ENCODE results near the gene INTS7. TPM values are rescaled to one million over a fixed set of nuclear protein-coding genes. Genes with fewer than 3 reads are reported as not detected.
A peak's percentile ranks its signal among the peaks of the same experiment; 100 is the strongest.

INTS7 gene
- total and polyA plus RNA-seq, 9 of the 15 experiments (the other 6 are each of a cell fraction or from before 2014, with no cell fraction given), result 27.3 to 68.4 (median 40.4) TPM

GRCh38 chr1:212035123-212035834, at the start of gene INTS7, which contains the start of gene DTL (continued):
- TF ChIP-seq, protein P1, sequence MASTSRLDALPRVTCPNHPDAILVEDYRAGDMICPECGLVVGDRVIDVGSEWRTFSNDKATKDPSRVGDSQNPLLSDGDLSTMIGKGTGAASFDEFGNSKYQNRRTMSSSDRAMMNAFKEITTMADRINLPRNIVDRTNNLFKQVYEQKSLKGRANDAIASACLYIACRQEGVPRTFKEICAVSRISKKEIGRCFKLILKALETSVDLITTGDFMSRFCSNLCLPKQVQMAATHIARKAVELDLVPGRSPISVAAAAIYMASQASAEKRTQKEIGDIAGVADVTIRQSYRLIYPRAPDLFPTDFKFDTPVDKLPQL (IDR thresholded peaks at IDR 0.05; ENCODE audit: extremely low read depth, insufficient read length), result no peak
- peak; percentile 61 to 95 for TF ChIP-seq ARNT (IDR thresholded peaks at IDR 0.05)
- peak; percentile 61; the same call in 1 of the 2 replicates for TF ChIP-seq SNIP1 (IDR thresholded peaks at IDR 0.05; ENCODE audit: low read depth)
- TF ChIP-seq RNF2 (IDR thresholded peaks at IDR 0.05), result peak; percentile 78
- TF ChIP-seq ZNF133 (CRISPR knock-in tag; IDR thresholded peaks at IDR 0.05), result no peak
- TF ChIP-seq ZHX1 (conservative IDR thresholded peaks at IDR 0.05; ENCODE audit: low read length), result peak; percentile 91
- TF ChIP-seq ZNF347 (CRISPR knock-in tag; IDR thresholded peaks at IDR 0.05; ENCODE audit: low read depth), result no peak
- no peak for TF ChIP-seq MTF1 (CRISPR knock-in tag; IDR thresholded peaks at IDR 0.05; ENCODE audit: borderline replicate concordance)
- peak; percentile 82; the same call in 1 of the 2 replicates for TF ChIP-seq HLTF (IDR thresholded peaks at IDR 0.05)
- TF ChIP-seq, protein P2, sequence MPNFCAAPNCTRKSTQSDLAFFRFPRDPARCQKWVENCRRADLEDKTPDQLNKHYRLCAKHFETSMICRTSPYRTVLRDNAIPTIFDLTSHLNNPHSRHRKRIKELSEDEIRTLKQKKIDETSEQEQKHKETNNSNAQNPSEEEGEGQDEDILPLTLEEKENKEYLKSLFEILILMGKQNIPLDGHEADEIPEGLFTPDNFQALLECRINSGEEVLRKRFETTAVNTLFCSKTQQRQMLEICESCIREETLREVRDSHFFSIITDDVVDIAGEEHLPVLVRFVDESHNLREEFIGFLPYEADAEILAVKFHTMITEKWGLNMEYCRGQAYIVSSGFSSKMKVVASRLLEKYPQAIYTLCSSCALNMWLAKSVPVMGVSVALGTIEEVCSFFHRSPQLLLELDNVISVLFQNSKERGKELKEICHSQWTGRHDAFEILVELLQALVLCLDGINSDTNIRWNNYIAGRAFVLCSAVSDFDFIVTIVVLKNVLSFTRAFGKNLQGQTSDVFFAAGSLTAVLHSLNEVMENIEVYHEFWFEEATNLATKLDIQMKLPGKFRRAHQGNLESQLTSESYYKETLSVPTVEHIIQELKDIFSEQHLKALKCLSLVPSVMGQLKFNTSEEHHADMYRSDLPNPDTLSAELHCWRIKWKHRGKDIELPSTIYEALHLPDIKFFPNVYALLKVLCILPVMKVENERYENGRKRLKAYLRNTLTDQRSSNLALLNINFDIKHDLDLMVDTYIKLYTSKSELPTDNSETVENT (CRISPR knock-in tag; IDR thresholded peaks at IDR 0.05), result peak; percentile 87
- peak; percentile 97 for TF ChIP-seq MEIS2 (IDR thresholded peaks at IDR 0.05; ENCODE audit: partially characterized antibody)
- TF ChIP-seq, protein P3, sequence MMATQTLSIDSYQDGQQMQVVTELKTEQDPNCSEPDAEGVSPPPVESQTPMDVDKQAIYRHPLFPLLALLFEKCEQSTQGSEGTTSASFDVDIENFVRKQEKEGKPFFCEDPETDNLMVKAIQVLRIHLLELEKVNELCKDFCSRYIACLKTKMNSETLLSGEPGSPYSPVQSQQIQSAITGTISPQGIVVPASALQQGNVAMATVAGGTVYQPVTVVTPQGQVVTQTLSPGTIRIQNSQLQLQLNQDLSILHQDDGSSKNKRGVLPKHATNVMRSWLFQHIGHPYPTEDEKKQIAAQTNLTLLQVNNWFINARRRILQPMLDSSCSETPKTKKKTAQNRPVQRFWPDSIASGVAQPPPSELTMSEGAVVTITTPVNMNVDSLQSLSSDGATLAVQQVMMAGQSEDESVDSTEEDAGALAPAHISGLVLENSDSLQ (IDR thresholded peaks at IDR 0.05), result peak; percentile 82
- no peak for TF ChIP-seq ZNF165 (CRISPR knock-in tag; IDR thresholded peaks at IDR 0.05; ENCODE audit: borderline replicate concordance)
- peak; percentile 43 for TF ChIP-seq ZNF75A (CRISPR knock-in tag; IDR thresholded peaks at IDR 0.05)
- TF ChIP-seq FOSL1 (tag; conservative IDR thresholded peaks at IDR 0.05), result peak; percentile 47; the same call in 1 of the 2 replicates
- TF ChIP-seq, protein P4, sequence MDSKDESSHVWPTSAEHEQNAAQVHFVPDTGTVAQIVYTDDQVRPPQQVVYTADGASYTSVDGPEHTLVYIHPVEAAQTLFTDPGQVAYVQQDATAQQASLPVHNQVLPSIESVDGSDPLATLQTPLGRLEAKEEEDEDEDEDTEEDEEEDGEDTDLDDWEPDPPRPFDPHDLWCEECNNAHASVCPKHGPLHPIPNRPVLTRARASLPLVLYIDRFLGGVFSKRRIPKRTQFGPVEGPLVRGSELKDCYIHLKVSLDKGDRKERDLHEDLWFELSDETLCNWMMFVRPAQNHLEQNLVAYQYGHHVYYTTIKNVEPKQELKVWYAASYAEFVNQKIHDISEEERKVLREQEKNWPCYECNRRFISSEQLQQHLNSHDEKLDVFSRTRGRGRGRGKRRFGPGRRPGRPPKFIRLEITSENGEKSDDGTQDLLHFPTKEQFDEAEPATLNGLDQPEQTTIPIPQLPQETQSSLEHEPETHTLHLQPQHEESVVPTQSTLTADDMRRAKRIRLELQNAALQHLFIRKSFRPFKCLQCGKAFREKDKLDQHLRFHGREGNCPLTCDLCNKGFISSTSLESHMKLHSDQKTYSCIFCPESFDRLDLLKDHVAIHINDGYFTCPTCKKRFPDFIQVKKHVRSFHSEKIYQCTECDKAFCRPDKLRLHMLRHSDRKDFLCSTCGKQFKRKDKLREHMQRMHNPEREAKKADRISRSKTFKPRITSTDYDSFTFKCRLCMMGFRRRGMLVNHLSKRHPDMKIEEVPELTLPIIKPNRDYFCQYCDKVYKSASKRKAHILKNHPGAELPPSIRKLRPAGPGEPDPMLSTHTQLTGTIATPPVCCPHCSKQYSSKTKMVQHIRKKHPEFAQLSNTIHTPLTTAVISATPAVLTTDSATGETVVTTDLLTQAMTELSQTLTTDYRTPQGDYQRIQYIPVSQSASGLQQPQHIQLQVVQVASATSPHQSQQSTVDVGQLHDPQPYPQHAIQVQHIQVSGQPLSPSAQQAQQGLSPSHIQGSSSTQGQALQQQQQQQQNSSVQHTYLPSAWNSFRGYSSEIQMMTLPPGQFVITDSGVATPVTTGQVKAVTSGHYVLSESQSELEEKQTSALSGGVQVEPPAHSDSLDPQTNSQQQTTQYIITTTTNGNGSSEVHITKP (IDR thresholded peaks at IDR 0.05; ENCODE audit: partially characterized antibody), result peak; percentile 73
- TF ChIP-seq NFXL1 (CRISPR knock-in tag; IDR thresholded peaks at IDR 0.05), result 0 out of 2 replicates have a peak, but pooled peaks have one; percentile 33
- TF ChIP-seq DACH1 (IDR thresholded peaks at IDR 0.05; ENCODE audit: partially characterized antibody), result peak; percentile 57
- peak; percentile 65; the same call in 1 of the 2 replicates for TF ChIP-seq ZNF24 (IDR thresholded peaks at IDR 0.05)

All from K562 (cell line).